ENCODE results near the gene PRKG2.

- TF ChIP-seq POLR2A (IDR thresholded peaks at IDR 0.05; ENCODE audit: low read depth, low read length) = no peak
- TF ChIP-seq CTCF (IDR thresholded peaks at IDR 0.05; ENCODE audit: extremely low read depth in 1 of 2, insufficient read depth in 1 of 2, low read depth in 1 of 2, low read length in 2 of 2) = no peak
- TF ChIP-seq GATA2 (IDR thresholded peaks at IDR 0.05; ENCODE audit: insufficient read depth, insufficient read length, low read depth, low read length) = no peak
- TF ChIP-seq MYC (IDR thresholded peaks at IDR 0.05; ENCODE audit: low read depth, low read length) = no peak
- TF ChIP-seq EZH2 (IDR thresholded peaks at IDR 0.05; ENCODE audit: borderline replicate concordance, low read depth, low read length, severe bottlenecking) = no peak
- TF ChIP-seq POLR2AphosphoS5 (IDR thresholded peaks at IDR 0.05; ENCODE audit: insufficient read depth, low read depth, low read length) = no peak
- no peak for TF ChIP-seq JUN (IDR thresholded peaks at IDR 0.05; ENCODE audit: borderline replicate concordance, insufficient read depth, insufficient read length, low read depth)
- TF ChIP-seq MAX (IDR thresholded peaks at IDR 0.05; ENCODE audit: insufficient read depth, insufficient read length) = no peak
- no peak for TF ChIP-seq FOS (IDR thresholded peaks at IDR 0.05; ENCODE audit: borderline replicate concordance, insufficient read depth, low read length)
These were observed 50.9 kb downstream of the PRKG2 start for GRCh38 chr4:81164126-81164525.

Data from endothelial cell of umbilical vein (primary cell).